Lower leg skin (tissue), 4 donors: ENCODE results near the gene RBFA. TPM values are rescaled to one million over a fixed set of nuclear protein-coding genes. Genes with fewer than 3 reads are reported as not detected.

ENCODE experiments used
- DNase-seq, 2 donors: peaks; one replicate each; pipeline ENCODE4 v3.0.0-alpha.2; 2019; ENCODE audit warnings: low spot score in 2 of 2
- H3K4me3 ChIP-seq: fragments of 200-600 bp; sonication (generic); 2 replicates; pipeline ENCODE4 v1.5.1; 2017; ENCODE audit warnings: mild to moderate bottlenecking, low read depth; ENCODE audit not compliant: poor library complexity, severe bottlenecking
- CTCF ChIP-seq, 3 donors: fragments of 450-650 bp; IDR thresholded peaks; one replicate each; pipeline ENCODE4 v1.5.1; 2016; ENCODE audit warnings: antibody characterized with exemption in 3 of 3, mild to moderate bottlenecking in 3 of 3, moderate library complexity in 2 of 3
- POLR2A ChIP-seq, 2 donors: fragments of 450-650 bp; IDR thresholded peaks; one replicate each; pipeline ENCODE4 v1.6.1; 2016 to 2017; ENCODE audit warnings: antibody characterized with exemption in 2 of 2, mild to moderate bottlenecking in 1 of 2, moderate library complexity in 1 of 2
- WGBS, 2 donors: methylation state at CpG; one replicate each; pipeline ENCODE4 v1.1.5; 2018; 5-methylcytosine and 5-hydroxymethylcytosine counted together
- intact Hi-C: fragments of 100-400 bp; cut with DNase I; formaldehyde crosslinking; loops from one replicate; pipeline ENCODE4 v1.15.0; 2023; ENCODE audit warnings: low total_unique reads
- total RNA-seq, 4 donors: library from RNA; depleted of rRNA; stranded (reverse); fragments of >200 nt; gene quantifications; one replicate each; pipeline ENCODE4 v1.1.0, GENCODE V29; 2016

RBFA gene
- total RNA-seq, 4 donors from 2014 or later, result 30.8 to 43.5 (median 38.1) TPM

DNA sequence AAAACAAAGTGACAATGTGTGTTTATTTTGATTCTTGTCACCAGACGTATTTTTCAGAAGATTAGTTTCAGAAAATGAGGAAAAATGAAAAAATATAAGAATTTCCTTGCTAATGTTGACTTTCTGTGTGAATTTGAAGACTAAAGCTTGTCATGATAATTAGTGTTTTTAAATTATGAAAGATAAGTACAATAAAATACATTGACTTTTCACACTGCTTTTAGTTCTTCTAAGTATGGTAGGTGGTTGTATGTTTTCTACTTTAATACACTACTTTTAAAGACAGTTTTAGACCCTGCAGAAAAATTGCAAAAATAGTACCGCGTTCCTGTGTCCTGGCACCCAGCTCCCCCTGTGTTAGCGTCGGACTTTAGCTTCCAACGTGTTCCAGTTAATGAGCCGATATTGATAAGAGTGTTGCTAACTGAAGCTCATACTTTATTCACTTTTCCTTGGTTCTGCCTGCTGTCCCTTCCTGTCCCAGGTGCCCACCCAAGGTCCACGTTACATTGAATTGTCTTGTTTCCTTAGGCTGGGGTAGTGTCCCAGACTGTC lies 695 bp downstream of the RBFA start:
- peak overlapping the region; percentile 81 for H3K4me3 ChIP-seq
- intact Hi-C loops, result no loop called here
- no peak for TF ChIP-seq POLR2A (IDR thresholded peaks at IDR 0.05)
- TF ChIP-seq CTCF (IDR thresholded peaks at IDR 0.05), result no peak
- WGBS, 2 donors, result 4 to 7% methylated on average over 8 of the region's 8 CpGs
- DNase-seq, result no peak

DNA sequence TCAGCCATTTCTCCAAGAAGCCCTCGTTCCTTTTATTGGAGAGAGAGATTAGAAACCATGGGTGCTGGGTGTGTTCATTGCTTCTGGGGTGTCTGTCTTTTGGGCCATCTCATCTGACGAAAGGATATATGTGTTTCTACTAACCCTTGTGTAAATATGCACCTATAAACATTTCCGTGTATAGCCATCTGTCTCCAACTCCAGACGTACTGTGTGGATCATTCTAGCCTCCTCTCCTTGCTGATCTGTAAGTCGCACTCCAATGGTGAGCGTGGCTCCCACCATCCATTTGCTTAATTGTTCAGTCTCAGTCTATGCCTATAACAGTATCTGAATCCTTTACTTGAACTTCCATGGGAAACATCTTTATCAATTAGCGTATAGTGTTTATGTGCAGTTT lies 1.8 kb downstream of the RBFA start:
- TF ChIP-seq CTCF (IDR thresholded peaks at IDR 0.05), result no peak
- no peak for TF ChIP-seq POLR2A (IDR thresholded peaks at IDR 0.05)
- intact Hi-C loops, result no loop called here
- WGBS, 2 donors, result 94% methylated on average over 7 of the region's 7 CpGs
- no peak for DNase-seq
- H3K4me3 ChIP-seq, result no peak overlapping the region

- no peak overlapping the region for H3K4me3 ChIP-seq
- WGBS, 2 donors, result 97% methylated on average over 12 of the region's 12 CpGs
- TF ChIP-seq CTCF (IDR thresholded peaks at IDR 0.05) (no peak), POLR2A (IDR thresholded peaks at IDR 0.05) (no peak)
- intact Hi-C loops, result no loop called here
- no peak for DNase-seq
Observed at GRCh38 chr18:80037300-80037699, 3.1 kb downstream of the RBFA start.

- 84 to 85% methylated on average over 17 of the region's 17 CpGs for WGBS, 2 donors
- TF ChIP-seq POLR2A (IDR thresholded peaks at IDR 0.05) (no peak), CTCF (IDR thresholded peaks at IDR 0.05) (no peak)
- H3K4me3 ChIP-seq, result no peak overlapping the region
Observed at GRCh38 chr18:80037869-80038630, 3.8 kb downstream of the RBFA start.

DNA sequence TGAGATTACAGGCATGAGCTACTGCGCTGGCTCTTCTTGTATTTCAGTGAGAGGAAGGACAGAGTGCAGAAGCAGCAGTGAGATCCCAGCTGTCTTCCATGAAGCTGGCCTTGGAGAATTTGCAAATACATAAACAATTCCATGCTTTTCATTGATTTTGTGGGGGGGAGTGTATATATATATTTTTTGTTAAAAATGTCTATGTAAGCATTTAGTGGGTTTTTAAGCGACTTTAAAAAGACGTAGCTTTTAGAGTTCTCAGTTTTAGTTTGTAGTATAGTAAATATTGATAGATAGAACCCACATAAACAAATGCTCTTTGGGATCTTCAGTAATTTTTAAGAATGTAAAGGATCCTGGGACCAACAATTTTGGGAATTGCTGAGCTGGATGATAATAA lies 6.3 kb downstream of the RBFA start:
- H3K4me3 ChIP-seq, result no peak overlapping the region
- no peak for TF ChIP-seq POLR2A (IDR thresholded peaks at IDR 0.05)
- no peak for TF ChIP-seq CTCF (IDR thresholded peaks at IDR 0.05)
- intact Hi-C loops, result no loop called here
- no peak for DNase-seq
- WGBS, 2 donors, result 98 to 99% methylated on average over 3 of the region's 3 CpGs

More at GRCh38 chr18:80037869-80038630, 3.8 kb downstream of the RBFA start:
- DNase-seq, result no peak
- intact Hi-C loops, result no loop called here
